Psoas muscle (tissue), 8 donors: ENCODE measurements around the gene GNRHR. TPM values are rescaled to one million over a fixed set of nuclear protein-coding genes. Genes with fewer than 3 reads are reported as not detected.
"Not testable (repeated sequence)": the region's sequence is repeated elsewhere in the genome, so short reads cannot be mapped to it uniquely, and the experiment has no call there.

Source experiments
- ATAC-seq, 4 donors: fragments of 200-7000 bp; cut with Tn5 transposase; one replicate each; pipeline ENCODE4 v1.9.1; 2020; ENCODE audit warnings: moderate library complexity in 3 of 4, mild to moderate bottlenecking in 2 of 4
- DNase-seq, 2 donors: peaks; one replicate each; pipeline ENCODE4 v3.0.0-alpha.2; 2020
- H3K27ac ChIP-seq: fragments of 200-600 bp; one replicate; pipeline ENCODE4 v1.8.0; 2022
- H3K27me3 ChIP-seq, 3 donors: fragments of 200-600 bp in 1 of 3; one replicate each; pipeline versions ENCODE4 v1.6.1 to v1.8.0; 2013 to 2022; ENCODE audit warnings: low read length in 2 of 3, mild to moderate bottlenecking in 2 of 3, moderate library complexity in 1 of 3; ENCODE audit not compliant: insufficient read depth in 3 of 3
- H3K36me3 ChIP-seq, 2 donors: fragments of 200-600 bp in 1 of 2; one replicate each; pipeline versions ENCODE4 v1.6.1 to v1.8.0; 2013 to 2022; ENCODE audit warnings: low read depth in 1 of 2, mild to moderate bottlenecking in 1 of 2, moderate library complexity in 1 of 2; ENCODE audit not compliant: insufficient read depth in 1 of 2
- H3K4me1 ChIP-seq: fragments of 200-600 bp; one replicate; pipeline ENCODE4 v1.8.0; 2022
- H3K4me3 ChIP-seq: fragments of 200-600 bp; one replicate; pipeline ENCODE4 v1.8.0; 2022; ENCODE audit warnings: mild to moderate bottlenecking
- H3K9me3 ChIP-seq: fragments of 200-600 bp; one replicate; pipeline ENCODE4 v1.8.0; 2022
- CTCF ChIP-seq: fragments of 200-600 bp; IDR thresholded peaks from one replicate; pipeline ENCODE4 v1.8.0; 2022; ENCODE audit warnings: antibody characterized with exemption
- WGBS, 3 donors: extraction: QIAGEN DNeasy Blood & Tissue Kit; methylation state at CpG; one replicate each; pipeline versions ENCODE4 v1.1.6 to v1.1.7; 2013; 5-methylcytosine and 5-hydroxymethylcytosine counted together
- intact Hi-C, 2 donors: fragments of 100-400 bp; cut with DNase I; formaldehyde crosslinking; loops; one replicate each; pipeline versions ENCODE4 v1.11.0 to v1.14.2; 2022
- polyA plus RNA-seq, 3 donors: library from polyadenylated mRNA; stranded (reverse); fragments of 200-250 nt; gene quantifications; one replicate each; pipeline ENCODE4 v1.2.3, GENCODE V29; 2013
- total RNA-seq, 4 donors: library from RNA; stranded (reverse); fragmentation: NEBNext Ultra II Directional in 2 of 4; extraction: Animal tissue kit (Norgen Biotek cat#: 25700) in 2 of 4; gene quantifications; one replicate each; pipeline versions ENCODE4 v1.2.1 to v1.2.4, GENCODE V29; 2021 to 2023
- donor health status: healthy with polysubstance abuse.
- donor health status: DM: no; HTN: no; CAD: no; lungs with moderate emphysema.
- donor health status: Bipolar disorder and iron deficiency.
- donor health status: healthy.
- donor health status: DM: yes; HTN: yes; CAD: no.
- donor health status: DM: no; HTN: no; CAD: no.
- donor health status: DM: no; HTN: no; CAD: no.
- donor health status: DM: yes; HTN: yes; CAD: no.

The GNRHR gene
- total and polyA plus RNA-seq, 7 donors: not detected

DNA sequence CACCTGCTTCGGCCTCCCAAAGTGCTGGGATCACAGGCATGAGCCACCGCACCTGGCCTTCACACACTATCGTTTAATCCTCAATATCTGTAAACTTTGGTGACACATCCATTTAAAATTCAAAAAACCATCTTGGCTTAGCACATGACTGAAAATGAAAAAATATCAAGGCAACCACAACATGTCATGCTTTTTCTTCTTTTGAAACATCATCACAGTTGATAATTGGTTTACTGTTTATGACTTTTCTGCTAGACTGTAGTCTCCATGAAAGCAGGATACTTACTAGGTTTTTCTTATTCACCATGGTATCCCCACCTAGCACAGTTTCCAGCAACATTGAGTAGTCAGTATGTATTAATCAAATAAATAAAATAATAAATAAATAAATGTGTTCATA is 11.0 kb downstream of the GNRHR start:
- no peak for TF ChIP-seq CTCF
- DNase-seq (no peak), ATAC-seq (no peak)
- intact Hi-C loops: loop anchor here in 1 of 2 donors (10.0 kb wide), 1 partner anchor 432 kb away; no protein-coding TSS in a partner anchor
- no peaks in the 10 kb centered on the region for H3K27me3 ChIP-seq
- WGBS, 3 donors: 94 to 99% (median 99%) methylated on average over 3 of the region's 3 CpGs
- no peak overlapping the region for H3K27ac ChIP-seq
- no peaks in the 10 kb centered on the region for H3K9me3 ChIP-seq
- no peaks in the 10 kb centered on the region for H3K4me1 ChIP-seq
- no peaks in the 10 kb centered on the region for H3K36me3 ChIP-seq
- no peak overlapping the region for H3K4me3 ChIP-seq

- Histone ChIP-seq H3K9me3 (no peaks in the 10 kb centered on the region), H3K27ac (no peak overlapping the region), H3K27me3 (no peaks in the 10 kb centered on the region), H3K36me3 (no peaks in the 10 kb centered on the region), H3K4me1 (no peaks in the 10 kb centered on the region), H3K4me3 (no peak overlapping the region)
- intact Hi-C loops: no loop called here
- WGBS, 3 donors: 86 to 98% (median 97%) methylated on average over 1 of the region's 1 CpG
- no peak for DNase-seq
- ATAC-seq: no peak
- no peak for TF ChIP-seq CTCF
Measured at GRCh38 chr4:67736262-67736661, 17.9 kb downstream of the GNRHR start.

- Histone ChIP-seq H3K4me1 (no peaks in the 10 kb centered on the region), H3K36me3 (no peaks in the 10 kb centered on the region), H3K9me3 (no peaks in the 10 kb centered on the region), H3K27me3 (no peaks in the 10 kb centered on the region), H3K27ac (no peak overlapping the region), H3K4me3 (no peak overlapping the region)
- intact Hi-C loops: no loop called here
- DNase-seq (no peak), ATAC-seq (no peak)
- no peak for TF ChIP-seq CTCF
Measured at GRCh38 chr4:67735325-67735724, 18.9 kb downstream of the GNRHR start.

- H3K27ac ChIP-seq, H3K4me3 ChIP-seq, ATAC-seq, DNase-seq, H3K4me1 ChIP-seq, H3K36me3 ChIP-seq, H3K27me3 ChIP-seq, intact Hi-C loops, H3K9me3 ChIP-seq: not testable (repeated sequence)
- 87 to 97% (median 95%) methylated on average over 3 of the region's 3 CpGs for WGBS, 3 donors
Measured at GRCh38 chr4:67730511-67730910, 23.7 kb downstream of the GNRHR start.

DNA sequence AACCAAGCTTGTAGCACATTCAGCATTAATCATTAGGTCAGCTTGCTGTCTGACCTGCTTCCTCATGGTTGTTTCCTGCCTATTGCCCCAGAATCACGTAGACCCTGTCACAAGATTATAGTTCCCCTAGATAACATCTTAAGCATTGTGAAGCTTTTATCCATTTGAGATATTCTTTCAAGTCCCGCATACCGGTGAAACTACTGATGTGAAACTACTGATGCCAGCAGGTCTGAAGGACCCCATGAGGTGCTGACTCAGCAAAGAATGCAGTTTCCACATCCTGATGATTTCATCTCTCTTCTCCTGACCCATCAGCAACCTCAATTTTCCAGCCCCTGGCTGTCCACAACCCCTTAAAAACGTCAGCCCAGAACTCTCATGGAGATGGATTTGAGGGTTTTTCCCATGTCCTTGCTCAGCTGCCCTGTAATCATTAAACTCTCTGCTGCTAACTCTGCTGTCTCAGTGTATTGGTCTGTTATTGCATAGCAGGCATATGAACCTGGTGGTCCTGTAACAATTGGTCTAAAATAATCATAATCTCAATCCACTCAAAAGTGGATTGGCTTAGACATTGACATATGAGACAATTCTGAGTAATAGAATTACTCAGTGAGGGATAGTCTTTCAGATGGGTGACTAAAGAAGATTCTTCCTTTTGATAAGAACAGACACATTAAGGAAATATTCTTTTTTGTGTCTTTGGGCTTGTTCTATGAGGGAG is 26.9 kb downstream of the GNRHR start:
- WGBS, 3 donors: 66 to 79% (median 76%) methylated on average over 4 of the region's 4 CpGs
- no peak for DNase-seq
- H3K4me3 ChIP-seq: no peak overlapping the region
- no peaks in the 10 kb centered on the region for H3K27me3 ChIP-seq
- no peak overlapping the region for H3K27ac ChIP-seq
- H3K4me1 ChIP-seq: no peaks in the 10 kb centered on the region
- H3K36me3 ChIP-seq: peaks cover 0 to 2% of the 10 kb centered on the region in 2 donors
- intact Hi-C loops: no loop called here
- no peak for ATAC-seq
- H3K9me3 ChIP-seq: no peaks in the 10 kb centered on the region
- TF ChIP-seq CTCF: no peak
